Measurements from ENCODE around the gene C5.

Gene C5

GRCh38 chr9:120904061-120904977 lies 145.8 kb downstream of the C5 start:
- DNase-seq, result peak; percentile 92

- DNase-seq, result no peak
Observed at GRCh38 chr9:120902569-120903535, 147.2 kb downstream of the C5 start.

All from RPMI8226 (cell line).